Cerebellar cortex (tissue), 1 donor: ENCODE results near the gene RIPOR2.

Experiments
- DNase-seq: peaks from one replicate; pipeline ENCODE4 v3.0.0-alpha.2; 2015; ENCODE audit warnings: low spot score

Gene RIPOR2

GRCh38 chr6:24844061-24844460 lies 91.7 kb downstream of the RIPOR2 start:
- no peak for DNase-seq

- DNase-seq = no peak
Measured at GRCh38 chr6:24840187-24840586, 95.6 kb downstream of the RIPOR2 start.

GRCh38 chr6:24838994-24839393 lies 96.8 kb downstream of the RIPOR2 start:
- DNase-seq = no peak

GRCh38 chr6:24838081-24838480 lies 97.7 kb downstream of the RIPOR2 start:
- DNase-seq = no peak

GRCh38 chr6:24836109-24836508 lies 99.7 kb downstream of the RIPOR2 start:
- DNase-seq = peak; percentile 39

GRCh38 chr6:24833711-24834386 lies 101.9 kb downstream of the RIPOR2 start:
- DNase-seq = no peak

- DNase-seq = no peak
Measured at GRCh38 chr6:24832794-24833193, 103.0 kb downstream of the RIPOR2 start.

GRCh38 chr6:24831771-24832716 lies 103.7 kb downstream of the RIPOR2 start:
- DNase-seq = no peak

GRCh38 chr6:24829657-24830056 lies 106.1 kb downstream of the RIPOR2 start:
- no peak for DNase-seq

GRCh38 chr6:24827970-24828369 lies 107.8 kb downstream of the RIPOR2 start:
- DNase-seq = no peak

- no peak for DNase-seq
Measured at GRCh38 chr6:24827162-24827561, 108.6 kb downstream of the RIPOR2 start.

- no peak for DNase-seq
Measured at GRCh38 chr6:24825130-24825630, 110.6 kb downstream of the RIPOR2 start.

GRCh38 chr6:24824142-24824938 lies 111.4 kb downstream of the RIPOR2 start:
- DNase-seq = no peak

- no peak for DNase-seq
Measured at GRCh38 chr6:24823185-24823584, 112.6 kb downstream of the RIPOR2 start.

GRCh38 chr6:24822696-24823095 lies 113.1 kb downstream of the RIPOR2 start:
- no peak for DNase-seq

- DNase-seq = no peak
Measured at GRCh38 chr6:24821860-24822444, 113.8 kb downstream of the RIPOR2 start.

GRCh38 chr6:24818346-24818745 lies 117.4 kb downstream of the RIPOR2 start:
- no peak for DNase-seq

- DNase-seq = no peak
Measured at GRCh38 chr6:24809728-24810127, 126.0 kb downstream of the RIPOR2 start.

- no peak for DNase-seq
Measured at GRCh38 chr6:24807584-24807983, 128.2 kb downstream of the RIPOR2 start.

GRCh38 chr6:24802271-24803059 lies 133.3 kb downstream of the RIPOR2 start:
- no peak for DNase-seq

- DNase-seq = no peak
Measured at GRCh38 chr6:24799541-24799915, 136.2 kb downstream of the RIPOR2 start.
